NCI-H146 (cell line): Measurements from ENCODE around the gene CBFA2T2.
"Not testable (repeated sequence)": the region's sequence is repeated elsewhere in the genome, so short reads cannot be mapped to it uniquely, and the experiment has no call there.

Source experiments
- DNase-seq: peaks from one replicate; lab custom pipeline; 2025; lab: John Stamatoyannopoulos, UW

The CBFA2T2 gene

GRCh38 chr20:33490023-33490933 is at the start of gene CBFA2T2:
Gene CBFA2T2, plus strand, starts transcription at chr20:33490096. Its CDS starts 172 bp downstream, at chr20:33490268.
- DNase-seq: no peak

- not testable (repeated sequence) for DNase-seq
Measured at GRCh38 chr20:33440562-33440961, 49.3 kb upstream of the CBFA2T2 start.

GRCh38 chr20:33441142-33441955 is 48.5 kb upstream of the CBFA2T2 start:
- DNase-seq: no peak

- DNase-seq: no peak
Measured at GRCh38 chr20:33442136-33443005, 47.5 kb upstream of the CBFA2T2 start.

DNA sequence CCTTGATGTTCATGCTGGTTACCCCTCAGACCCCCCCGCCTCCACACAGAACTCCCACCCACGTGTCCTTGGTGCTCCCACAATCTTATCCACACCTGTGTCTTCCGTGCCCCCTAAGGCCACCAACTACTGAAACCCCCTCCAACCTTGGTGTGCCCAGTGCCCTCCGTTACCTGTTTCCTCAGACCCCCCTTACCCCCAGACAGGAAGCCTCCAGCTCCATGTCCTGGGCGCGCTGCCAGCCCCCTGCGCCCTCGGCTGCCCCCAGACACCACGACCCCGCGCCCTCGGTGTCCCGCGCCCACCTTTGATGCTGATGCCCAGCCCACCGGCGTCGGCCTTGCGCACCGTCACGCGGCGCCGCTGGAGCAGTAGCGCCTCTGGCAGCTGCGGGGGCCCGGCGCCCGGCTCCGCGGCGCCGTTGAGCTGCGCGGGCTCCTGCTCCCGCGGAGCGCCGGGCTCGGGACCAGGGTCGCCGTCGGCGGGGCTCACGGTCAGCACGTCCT is 46.8 kb upstream of the CBFA2T2 start:
- no peak for DNase-seq

DNA sequence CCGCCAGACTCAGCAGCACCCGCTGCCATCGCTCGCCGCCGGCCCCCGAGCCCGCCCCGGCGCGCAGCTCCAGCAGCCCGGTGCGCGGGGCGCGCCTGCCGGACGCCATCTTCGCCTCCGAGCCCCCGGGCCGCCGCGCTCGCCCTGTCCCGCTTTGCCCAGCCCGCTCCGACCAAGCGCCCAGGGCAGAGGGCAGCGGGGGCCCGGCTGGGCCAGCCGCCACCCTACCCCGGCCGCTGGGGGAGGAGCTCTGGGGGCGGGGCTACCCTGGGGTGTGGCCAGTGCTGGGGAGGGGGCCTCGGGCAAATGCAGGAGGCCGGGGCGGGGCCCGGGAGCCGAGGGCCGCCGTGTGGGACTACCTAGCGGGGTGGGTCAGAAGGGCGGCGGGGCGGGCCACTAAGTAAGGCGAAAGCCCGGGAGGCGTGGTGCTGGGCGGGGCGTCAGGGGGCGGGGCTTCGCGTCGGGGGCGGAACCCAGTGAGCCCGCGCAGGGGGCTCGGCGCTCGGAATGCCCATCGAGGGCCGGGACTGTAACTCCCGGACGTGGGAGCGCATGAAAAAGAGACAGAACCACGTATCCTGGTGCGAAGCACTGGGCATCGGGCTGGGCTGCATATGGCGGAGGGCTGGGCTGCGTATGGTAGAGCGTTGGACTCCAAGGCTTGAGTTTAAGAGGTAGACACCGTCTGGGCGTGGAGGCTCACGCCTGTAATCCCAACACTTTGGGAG is 46.2 kb upstream of the CBFA2T2 start, which contains the start of gene SNTA1:
SNTA1 (minus strand) TSS at position 252 of the 728 bp plus-strand sequence; CDS start at position 109, 143 bp downstream.
- DNase-seq: peak; percentile 99

DNA sequence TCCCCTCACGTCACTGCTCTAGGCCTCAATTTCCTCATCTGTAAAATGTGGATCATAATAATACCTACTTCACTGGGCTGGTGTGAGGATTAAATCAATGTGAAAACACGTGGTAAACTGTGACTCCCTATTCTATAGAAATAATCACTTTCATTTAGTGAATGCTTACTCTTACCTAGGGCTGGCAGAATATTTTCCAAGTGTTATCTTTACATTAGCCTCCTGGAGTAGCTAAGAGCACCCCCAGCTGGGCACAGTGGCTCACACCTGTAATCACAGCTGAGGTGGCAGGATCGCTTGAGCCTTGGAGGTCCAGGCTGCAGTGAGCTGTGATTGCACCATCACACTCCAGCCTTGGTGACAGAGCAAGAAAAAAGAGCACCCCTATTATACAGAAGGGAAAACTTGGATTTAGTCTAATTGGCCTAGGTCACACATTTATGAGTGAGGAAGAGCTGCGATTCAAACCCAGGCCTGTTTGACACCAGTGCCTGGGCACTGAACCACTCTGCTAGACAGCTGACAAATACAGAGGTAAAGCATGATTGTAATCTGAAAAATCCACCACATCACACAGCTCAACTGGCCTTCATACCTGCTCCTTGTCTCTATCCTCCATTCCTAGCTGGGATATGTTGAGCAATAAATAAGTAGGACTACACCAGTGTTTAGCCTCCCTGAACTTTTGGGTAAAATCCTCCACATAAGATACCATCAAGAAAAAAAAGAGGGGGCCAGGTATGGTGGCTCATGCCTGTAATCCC is 44.9 kb upstream of the CBFA2T2 start:
- peak; percentile 46 for DNase-seq

DNA sequence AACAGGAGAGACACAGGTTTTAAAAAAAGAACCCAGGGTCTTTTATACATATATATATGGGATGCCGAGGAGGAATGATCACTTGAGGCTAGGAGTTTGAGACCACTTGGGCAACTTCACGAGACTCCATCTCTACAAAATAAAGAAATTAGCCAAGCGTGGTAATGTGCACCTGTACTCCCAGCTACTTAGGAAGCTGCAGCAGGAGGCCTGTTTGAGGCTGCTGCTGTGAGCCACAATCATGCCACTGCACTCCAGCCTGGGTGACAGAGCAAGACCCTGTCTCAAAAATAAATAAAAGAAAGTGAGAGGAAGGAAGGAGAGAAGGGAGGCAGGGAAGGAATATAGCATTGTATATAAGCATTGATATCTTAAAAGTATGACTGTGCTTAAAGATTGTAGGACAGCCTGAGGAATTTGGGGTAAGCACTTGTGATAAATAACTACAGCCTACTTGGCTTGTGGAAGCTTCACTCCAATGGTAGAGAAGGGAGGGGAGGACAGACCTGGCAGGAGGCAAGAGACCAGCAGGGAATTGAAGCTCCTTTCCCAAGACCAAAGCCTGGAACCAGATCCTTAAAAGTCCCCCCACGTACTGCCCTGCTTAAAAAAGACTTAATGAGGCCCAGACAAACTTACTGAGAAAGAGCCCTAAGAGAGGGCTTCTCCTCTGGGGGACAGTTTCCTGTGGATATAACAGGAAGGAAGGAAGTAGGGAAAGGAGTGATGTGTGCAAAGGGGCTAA is 43.8 kb upstream of the CBFA2T2 start:
- DNase-seq: no peak

DNA sequence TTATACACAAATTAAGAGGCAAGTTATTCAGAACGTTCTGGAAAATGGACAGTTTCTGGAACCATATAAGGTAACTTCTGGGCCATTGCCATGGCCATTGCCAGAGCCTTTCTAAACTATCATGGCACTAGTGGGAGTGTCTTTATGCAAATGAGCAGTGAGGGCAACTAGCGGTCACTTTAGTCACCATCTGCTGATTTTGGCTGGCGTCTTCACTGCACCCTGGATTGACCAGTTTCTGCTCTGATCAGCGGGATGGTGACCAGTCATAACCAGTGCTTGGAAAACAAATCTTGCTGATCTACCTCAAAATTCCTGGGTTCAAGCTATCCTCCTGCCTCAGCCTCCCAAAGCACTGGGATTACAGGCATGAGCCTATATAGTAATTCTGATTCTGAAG is 39.0 kb upstream of the CBFA2T2 start:
- no peak for DNase-seq

- peak; percentile 90 for DNase-seq
Measured at GRCh38 chr20:33456916-33457642, 32.8 kb upstream of the CBFA2T2 start.

DNA sequence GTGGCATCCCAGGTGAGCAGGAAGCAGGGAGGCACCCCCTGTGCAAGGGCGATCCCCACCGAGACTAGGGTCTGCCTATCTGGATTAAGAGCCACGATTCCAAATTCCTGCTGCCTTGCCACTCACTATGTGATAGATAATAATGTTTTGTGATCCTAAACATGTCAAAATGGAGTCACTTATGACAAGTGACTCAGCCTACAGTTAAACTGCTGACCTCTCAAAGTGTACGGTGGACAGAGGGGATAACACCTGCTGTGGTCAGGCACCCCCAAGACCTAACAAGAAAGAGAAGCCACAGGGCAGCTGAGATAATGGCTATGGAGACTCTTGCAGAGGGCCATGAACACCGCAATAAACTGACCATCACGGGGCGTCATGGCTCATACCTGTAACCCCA is 30.3 kb upstream of the CBFA2T2 start:
- no peak for DNase-seq

DNA sequence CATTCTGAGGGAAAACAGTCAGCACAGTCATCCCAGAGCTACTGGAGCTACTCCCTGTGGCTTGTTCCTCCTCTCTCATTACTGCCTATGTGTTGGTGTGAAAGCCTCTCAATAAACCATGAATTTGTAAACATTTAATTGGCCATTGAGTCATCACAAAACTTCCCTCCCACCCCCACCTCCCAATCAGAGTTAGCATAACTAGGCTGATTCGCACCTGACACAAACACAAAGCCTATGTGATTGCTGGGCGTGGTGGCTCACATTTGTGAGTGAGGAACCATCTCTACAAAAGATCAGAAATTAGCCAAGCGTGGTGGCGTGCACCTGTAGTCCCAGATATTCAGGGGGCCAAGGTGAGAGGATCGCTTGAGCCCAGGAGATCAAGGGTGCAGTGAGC is 29.2 kb upstream of the CBFA2T2 start:
- DNase-seq: peak; percentile 69

DNA sequence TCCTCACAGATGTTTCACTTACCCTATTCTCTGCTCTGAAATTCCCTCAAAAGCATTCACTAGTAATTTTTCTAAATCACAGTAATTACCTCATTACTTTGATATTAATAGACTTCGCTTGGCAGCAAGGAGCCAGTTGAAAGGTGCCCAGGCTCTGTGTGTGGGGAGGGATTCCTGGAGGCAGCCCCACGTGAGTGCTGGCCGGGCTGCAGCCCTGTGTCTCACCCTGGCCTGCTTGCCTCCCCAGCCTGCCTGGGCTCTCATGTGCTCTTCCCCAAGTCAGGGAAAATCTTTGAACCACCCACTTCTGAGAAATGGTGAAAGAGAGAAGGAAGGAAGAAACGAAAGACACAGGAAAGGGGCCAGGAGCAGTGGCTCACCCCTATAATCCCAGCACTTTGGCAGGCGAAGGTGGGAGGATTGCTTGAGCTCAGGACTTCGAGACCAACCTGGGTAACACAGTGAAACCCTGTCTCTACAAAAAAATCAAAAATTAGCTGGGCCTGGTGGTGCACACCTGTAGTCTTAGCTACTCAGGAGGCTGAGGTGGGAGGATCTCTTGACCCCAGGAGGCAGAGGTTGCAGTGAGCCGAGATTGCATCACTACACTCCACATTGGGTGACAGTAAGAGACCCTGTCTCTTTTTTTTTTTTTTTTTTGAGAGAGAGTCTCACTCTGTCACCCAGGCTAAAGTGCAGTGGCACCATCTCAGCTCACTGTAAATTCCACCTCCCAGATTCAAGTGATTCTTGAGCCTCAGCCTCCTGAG is 26.4 kb upstream of the CBFA2T2 start:
- DNase-seq: no peak

- not testable (repeated sequence) for DNase-seq
Measured at GRCh38 chr20:33464759-33465158, 25.1 kb upstream of the CBFA2T2 start.

GRCh38 chr20:33465481-33466302 is 24.2 kb upstream of the CBFA2T2 start:
- peak; percentile 31 for DNase-seq

DNA sequence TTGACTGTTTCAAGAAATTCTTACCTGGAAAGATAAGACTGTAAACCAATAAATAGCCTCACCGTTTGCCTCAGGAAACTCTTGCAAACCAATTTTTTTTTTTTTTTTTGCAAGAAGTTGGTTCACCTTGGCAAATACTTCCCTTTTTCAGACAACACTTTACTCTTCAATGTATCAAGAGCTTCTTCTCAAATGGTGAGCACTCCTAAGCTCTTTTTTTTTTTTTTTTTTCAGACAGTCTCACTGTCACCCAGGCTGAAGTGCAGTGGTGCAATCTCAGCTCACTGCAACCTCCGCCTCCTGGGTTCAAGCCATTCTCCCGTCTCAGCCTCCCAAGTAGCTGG is 23.6 kb upstream of the CBFA2T2 start:
- no peak for DNase-seq

DNA sequence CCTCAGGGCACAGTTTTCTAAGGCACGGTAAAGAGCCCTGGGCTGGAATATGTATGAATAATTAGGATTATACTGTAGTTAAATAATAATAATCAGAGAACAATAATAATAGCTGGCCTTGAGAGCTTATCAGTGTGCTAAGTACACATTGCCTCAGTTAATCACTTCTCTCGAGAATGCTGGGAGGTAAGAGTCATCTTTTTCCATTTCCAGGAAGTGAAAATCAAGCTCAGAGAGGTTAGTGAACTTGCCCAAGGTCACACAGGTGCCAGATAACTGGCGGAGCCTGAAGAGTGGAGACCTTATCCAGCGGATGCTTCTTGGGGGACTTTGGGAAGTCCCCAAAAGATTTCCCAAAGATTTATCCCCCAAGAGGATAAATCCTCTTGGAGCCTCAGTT is 19.4 kb upstream of the CBFA2T2 start:
- no peak for DNase-seq
